ENCODE results near the gene NRM. TPM values are rescaled to one million over a fixed set of nuclear protein-coding genes. Genes with fewer than 3 reads are reported as not detected.
A peak's percentile ranks its signal among the peaks of the same experiment; 100 is the strongest.

The NRM gene
- total RNA-seq, 1 donor from 2014 or later = 25.1 TPM

DNA sequence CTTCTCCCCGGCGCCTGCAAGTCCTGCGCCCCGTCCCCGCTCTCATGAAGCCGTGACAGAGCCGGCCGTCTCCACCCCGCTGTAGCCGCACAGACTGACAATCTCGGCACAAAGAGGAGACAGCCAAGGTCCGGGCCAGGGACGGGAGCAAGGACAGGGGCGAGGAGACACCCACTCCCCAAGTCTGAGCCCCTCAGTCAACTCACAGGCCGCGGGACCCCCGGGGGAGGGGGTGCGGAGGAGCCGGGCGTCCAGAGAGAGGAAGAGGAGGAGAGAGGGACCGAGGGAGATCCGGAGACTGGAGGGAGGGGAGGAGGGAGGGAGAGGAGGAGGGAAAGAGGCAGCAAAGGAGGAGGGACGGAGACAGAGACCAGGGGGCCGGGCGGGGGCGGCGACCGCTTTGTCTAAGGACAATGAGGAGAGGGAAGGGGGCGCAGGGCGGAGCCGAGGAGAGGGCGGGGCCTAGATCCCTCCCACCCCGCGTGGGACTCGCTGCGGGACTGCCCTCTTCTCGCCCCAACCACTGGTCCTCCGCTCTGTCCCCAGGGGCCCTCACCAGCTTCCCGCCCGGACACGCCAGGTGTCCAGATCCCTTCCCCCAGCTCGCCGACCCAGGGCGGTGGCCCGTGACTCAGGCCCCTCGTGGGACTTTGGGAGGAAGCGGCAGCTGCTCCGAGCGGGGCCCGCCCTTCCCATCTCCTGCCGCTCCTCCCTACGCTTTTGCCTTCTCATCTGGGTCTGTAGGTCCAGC lies 3.7 kb downstream of the NRM start:
- Histone ChIP-seq H3K9me3 (no peaks in the 10 kb centered on the region), H3K4me1 (peaks cover 7 to 31% of the 10 kb centered on the region in 2 donors), H3K36me3 (no peaks in the 10 kb centered on the region), H3K27ac (peak overlapping the region; percentile 99), H3K4me3 (peak overlapping the region; percentile 75 to 91), H3K27me3 (no peaks in the 10 kb centered on the region)
- peak; percentile 91 to 98 for DNase-seq (ENCODE audit: low spot score in 2 of 2)
- intact Hi-C loops (cut with DNase I) = loop anchor here (1.0 kb wide), 2 partner anchors 30 to 34 kb away; partner anchors contain the start of gene MDC1
- TF ChIP-seq, protein P1, sequence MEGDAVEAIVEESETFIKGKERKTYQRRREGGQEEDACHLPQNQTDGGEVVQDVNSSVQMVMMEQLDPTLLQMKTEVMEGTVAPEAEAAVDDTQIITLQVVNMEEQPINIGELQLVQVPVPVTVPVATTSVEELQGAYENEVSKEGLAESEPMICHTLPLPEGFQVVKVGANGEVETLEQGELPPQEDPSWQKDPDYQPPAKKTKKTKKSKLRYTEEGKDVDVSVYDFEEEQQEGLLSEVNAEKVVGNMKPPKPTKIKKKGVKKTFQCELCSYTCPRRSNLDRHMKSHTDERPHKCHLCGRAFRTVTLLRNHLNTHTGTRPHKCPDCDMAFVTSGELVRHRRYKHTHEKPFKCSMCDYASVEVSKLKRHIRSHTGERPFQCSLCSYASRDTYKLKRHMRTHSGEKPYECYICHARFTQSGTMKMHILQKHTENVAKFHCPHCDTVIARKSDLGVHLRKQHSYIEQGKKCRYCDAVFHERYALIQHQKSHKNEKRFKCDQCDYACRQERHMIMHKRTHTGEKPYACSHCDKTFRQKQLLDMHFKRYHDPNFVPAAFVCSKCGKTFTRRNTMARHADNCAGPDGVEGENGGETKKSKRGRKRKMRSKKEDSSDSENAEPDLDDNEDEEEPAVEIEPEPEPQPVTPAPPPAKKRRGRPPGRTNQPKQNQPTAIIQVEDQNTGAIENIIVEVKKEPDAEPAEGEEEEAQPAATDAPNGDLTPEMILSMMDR (IDR thresholded peaks at IDR 0.05) = no peak

DNA sequence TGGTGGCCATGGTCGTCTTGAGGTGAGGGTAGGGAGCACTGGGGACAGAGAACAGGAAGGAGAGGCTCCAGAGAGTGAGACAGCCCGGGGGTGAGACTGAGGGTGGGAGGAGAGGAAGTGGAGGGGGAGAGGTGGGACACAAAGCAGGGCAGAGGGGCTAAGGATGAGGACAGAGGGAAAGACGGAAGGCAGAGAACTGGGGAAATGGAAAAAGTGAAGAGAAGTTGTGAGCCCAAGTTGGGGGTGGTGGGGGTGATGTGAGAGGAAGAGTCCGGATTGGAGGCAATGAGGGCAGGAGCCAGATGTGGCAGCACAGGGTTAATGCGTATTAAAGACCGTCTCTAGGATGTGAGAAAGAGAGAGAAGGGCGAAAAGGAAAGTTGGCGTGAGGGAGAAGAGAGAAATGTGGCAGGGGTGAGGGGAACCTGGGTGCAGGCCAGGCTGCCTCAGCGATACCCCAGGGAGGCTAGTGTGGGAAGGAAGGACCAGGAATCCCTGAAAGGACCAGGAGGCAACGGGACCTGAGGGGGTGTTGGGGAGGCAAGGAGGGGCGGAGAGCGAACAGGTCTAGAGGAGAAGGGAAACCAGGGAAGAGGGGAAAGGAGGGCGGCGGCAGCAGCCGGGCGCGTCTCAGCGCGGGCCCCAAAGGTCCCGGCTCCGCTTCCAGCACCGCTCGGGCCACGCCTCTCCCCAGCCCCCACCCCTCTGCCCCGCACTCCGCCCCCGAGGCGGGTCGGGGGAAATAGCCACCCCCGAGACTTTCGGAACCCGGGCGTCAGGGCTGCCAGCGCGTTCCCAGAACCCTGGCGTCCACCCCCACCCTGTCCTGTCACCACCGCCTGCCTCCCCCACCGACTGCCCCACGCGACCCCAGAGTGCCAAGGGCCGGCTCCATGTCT lies 4.5 kb downstream of the NRM start, which contains the start of gene PPP1R18:
Gene PPP1R18, minus strand, starts transcription at position 637 of the 899 bp plus-strand sequence. Its CDS starts 627 bp downstream, at position 10.
- Histone ChIP-seq H3K4me3 (peak within 1 kb of the TSS; percentile 75 to 91), H3K4me1 (peaks cover 7 to 36% of the 10 kb centered on the region in 2 donors), H3K9me3 (no peaks in the 10 kb centered on the region), H3K36me3 (peaks cover 0 to 2% of the 10 kb centered on the region in 2 donors), H3K27ac (peak within 1 kb of the TSS; percentile 99), H3K27me3 (no peaks in the 10 kb centered on the region)
- peak in 1 of 2 donors; percentile 94 for DNase-seq (ENCODE audit: low spot score in 2 of 2)
- TF ChIP-seq, protein P1 (IDR thresholded peaks at IDR 0.05) = no peak
- intact Hi-C loops (cut with DNase I) = loop anchor here (1.0 kb wide), 1 partner anchor 35 kb away; no protein-coding TSS in a partner anchor

GRCh38 chr6:30685157-30686008 lies 5.4 kb downstream of the NRM start:
- intact Hi-C loops (cut with DNase I) = loop anchor here (1.0 kb wide), 1 partner anchor 36 kb away; no protein-coding TSS in a partner anchor
- no peaks in the 10 kb centered on the region for H3K27me3 ChIP-seq
- H3K4me3 ChIP-seq = peak overlapping the region; percentile 75 to 91
- TF ChIP-seq, protein P1 (IDR thresholded peaks at IDR 0.05) = peak in 1 of 3 experiments; percentile 13
- DNase-seq (ENCODE audit: low spot score in 2 of 2) = no peak
- H3K4me1 ChIP-seq = peaks cover 12 to 45% of the 10 kb centered on the region in 2 donors
- H3K27ac ChIP-seq = peak overlapping the region; percentile 99
- H3K36me3 ChIP-seq = peaks cover 4 to 5% of the 10 kb centered on the region in 2 donors
- H3K9me3 ChIP-seq = no peaks in the 10 kb centered on the region

- Histone ChIP-seq H3K27me3 (no peaks in the 10 kb centered on the region), H3K36me3 (peaks cover 5 to 13% of the 10 kb centered on the region in 2 donors), H3K9me3 (no peaks in the 10 kb centered on the region), H3K27ac (peak overlapping the region; percentile 99), H3K4me3 (peak overlapping the region; percentile 75 to 91), H3K4me1 (peaks cover 18 to 46% of the 10 kb centered on the region in 2 donors)
- intact Hi-C loops (cut with DNase I) = loop anchor here (5.0 kb wide), 1 partner anchor 127 kb away; the partner anchor contains the start of genes GNL1 and PRR3
- peak in 1 of 2 donors; percentile 78 for DNase-seq (ENCODE audit: low spot score in 2 of 2)
- TF ChIP-seq, protein P1 (IDR thresholded peaks at IDR 0.05) = no peak
Observed at GRCh38 chr6:30684386-30685156, 6.2 kb downstream of the NRM start.
